ENCODE data around the gene SNX25.

DNA sequence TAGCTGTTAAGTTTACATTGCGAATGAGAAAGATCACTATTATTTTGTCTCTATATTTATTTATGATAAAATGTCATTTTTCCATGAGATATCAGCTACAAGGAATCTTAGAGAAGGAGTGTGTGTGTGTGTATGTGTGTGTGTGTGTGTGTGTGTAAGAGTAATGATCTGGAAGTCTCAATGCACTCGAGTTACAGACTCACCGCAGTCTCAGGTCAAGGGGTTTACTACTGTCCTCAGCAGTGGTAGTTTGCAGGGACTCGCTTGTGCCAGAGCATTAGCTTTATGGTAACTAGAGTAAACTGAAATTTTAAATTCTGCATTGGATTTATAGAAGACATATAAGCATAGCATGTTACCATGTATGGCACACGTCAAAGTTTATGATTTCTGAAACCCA lies 155.5 kb downstream of the SNX25 start:
- TF ChIP-seq, protein P1, sequence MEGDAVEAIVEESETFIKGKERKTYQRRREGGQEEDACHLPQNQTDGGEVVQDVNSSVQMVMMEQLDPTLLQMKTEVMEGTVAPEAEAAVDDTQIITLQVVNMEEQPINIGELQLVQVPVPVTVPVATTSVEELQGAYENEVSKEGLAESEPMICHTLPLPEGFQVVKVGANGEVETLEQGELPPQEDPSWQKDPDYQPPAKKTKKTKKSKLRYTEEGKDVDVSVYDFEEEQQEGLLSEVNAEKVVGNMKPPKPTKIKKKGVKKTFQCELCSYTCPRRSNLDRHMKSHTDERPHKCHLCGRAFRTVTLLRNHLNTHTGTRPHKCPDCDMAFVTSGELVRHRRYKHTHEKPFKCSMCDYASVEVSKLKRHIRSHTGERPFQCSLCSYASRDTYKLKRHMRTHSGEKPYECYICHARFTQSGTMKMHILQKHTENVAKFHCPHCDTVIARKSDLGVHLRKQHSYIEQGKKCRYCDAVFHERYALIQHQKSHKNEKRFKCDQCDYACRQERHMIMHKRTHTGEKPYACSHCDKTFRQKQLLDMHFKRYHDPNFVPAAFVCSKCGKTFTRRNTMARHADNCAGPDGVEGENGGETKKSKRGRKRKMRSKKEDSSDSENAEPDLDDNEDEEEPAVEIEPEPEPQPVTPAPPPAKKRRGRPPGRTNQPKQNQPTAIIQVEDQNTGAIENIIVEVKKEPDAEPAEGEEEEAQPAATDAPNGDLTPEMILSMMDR (IDR thresholded peaks at IDR 0.05), result no peak
- TF ChIP-seq EZH2 (IDR thresholded peaks at IDR 0.05; ENCODE audit: borderline replicate concordance, insufficient read depth, low read depth, low read length, poor library complexity, severe bottlenecking), result no peak

All from B cell (primary cell).